HG03039 (cell line): ENCODE results near the gene B2M.
A peak's percentile ranks its signal among the peaks of the same experiment; 100 is the strongest.
"Not testable (repeated sequence)": the region's sequence is repeated elsewhere in the genome, so short reads cannot be mapped to it uniquely, and the experiment has no call there.

ENCODE experiments used
- ATAC-seq: cut with Tn5 transposase; IDR thresholded peaks from one replicate; pipeline ENCODE4 v1.9.1; 2021; ENCODE audit warnings: mild to moderate bottlenecking, moderate library complexity; ENCODE audit not compliant: unreplicated experiment

The B2M gene

GRCh38 chr15:44720460-44721176 is 9.3 kb downstream of the B2M start:
- no peak for ATAC-seq

- ATAC-seq, result no peak
These were observed 10.7 kb downstream of the B2M start for GRCh38 chr15:44722011-44722410.

GRCh38 chr15:44726136-44726535 is 14.8 kb downstream of the B2M start:
- no peak for ATAC-seq

DNA sequence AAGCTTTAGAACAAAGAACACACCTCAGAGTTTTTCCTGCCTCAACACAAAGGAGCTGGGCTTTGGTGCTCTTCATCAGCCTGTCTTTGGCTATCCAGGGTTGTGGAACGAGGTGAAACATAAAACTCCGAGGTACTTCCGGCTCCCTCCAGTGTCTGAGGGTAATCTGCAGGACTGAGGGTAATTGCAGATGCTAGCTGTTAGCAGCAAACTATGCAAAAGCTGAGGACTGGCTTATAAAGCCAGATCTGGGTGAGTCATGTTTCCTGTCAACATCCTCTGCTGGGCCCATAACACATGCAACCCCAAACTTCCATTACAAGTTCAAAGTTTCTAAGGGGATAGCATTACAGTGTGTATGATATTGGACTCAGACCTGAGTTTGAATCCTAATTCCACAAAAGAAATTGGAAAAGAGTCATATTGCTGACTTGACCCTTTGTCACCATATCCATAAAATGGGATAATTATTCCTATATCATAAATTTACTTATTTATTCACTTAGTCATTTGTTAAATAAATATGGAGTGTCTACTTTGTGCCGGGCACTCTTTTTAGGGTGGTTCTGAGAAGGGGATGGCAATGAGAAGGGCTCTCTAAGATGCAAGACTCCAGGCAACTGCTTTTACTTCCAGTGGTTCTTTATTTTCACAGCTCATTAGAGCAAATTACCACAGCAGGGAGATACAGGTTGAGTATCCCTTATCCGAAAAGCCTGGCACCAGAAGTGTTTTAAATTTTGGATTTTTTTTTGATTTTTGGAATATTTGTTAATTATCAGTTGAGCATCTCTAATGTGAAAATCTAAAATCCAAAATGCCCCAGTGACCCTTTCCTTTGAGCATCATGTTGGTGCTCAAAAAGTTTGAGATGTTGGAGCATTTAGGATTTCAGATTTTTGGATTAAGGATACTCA is 15.5 kb downstream of the B2M start:
- ATAC-seq, result peak; percentile 34

DNA sequence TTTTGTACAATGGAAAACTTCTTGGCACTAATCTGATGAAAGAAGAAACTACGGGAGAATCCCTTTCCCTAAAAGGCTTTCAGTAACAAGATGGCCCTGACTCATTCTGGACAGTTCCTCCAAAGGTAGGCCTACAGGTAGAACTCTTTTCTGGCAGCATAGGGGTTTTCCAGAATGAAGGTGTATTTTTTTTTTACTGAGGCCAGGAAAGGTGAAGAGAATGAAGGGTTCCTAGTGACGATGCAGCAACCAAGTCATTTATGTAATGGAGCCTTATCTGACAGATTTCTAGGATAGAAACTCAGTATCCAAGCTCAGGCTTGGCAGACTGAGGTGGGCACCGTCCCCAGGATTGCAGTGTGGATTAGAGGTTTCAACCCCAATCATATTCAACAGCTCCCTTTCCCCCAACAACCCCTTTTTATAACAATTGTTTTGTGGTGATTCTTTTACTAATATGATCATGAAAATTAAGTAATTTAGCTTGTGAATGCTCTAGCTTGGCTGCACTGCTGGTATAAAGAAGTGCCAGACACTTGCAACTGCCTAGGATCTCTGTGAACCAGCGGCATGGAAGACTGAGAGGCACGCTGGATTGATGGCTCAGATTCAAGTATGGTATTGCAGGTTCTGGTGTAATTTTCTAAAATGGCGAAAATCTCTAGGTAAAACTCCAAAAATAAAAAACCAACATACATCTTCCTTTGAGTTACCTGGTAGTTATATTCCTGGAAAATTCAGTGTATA is 16.3 kb downstream of the B2M start:
- no peak for ATAC-seq

DNA sequence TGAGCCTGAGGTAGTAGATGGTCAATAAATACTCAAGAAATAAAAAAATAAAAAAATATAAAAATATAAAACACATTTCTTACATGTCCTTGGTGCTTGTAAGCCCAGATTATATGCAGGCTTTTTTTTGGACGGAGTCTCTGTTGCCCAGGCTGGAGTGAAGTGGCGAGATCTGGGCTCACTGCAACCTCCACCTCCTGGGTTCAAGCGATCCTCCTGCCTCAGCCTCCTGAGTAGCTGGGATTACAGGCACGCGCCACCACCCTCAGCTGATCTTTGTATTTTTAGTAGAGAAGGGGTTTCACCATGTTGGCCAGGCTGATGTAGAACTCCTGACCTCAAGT is 16.9 kb downstream of the B2M start:
- not testable (repeated sequence) for ATAC-seq

GRCh38 chr15:44728576-44729407 is 17.5 kb downstream of the B2M start:
- ATAC-seq, result peak; percentile 72

GRCh38 chr15:44729408-44730127 is 18.3 kb downstream of the B2M start:
- ATAC-seq, result no peak

- ATAC-seq, result no peak
These were observed 23.6 kb downstream of the B2M start for GRCh38 chr15:44734839-44735481.

DNA sequence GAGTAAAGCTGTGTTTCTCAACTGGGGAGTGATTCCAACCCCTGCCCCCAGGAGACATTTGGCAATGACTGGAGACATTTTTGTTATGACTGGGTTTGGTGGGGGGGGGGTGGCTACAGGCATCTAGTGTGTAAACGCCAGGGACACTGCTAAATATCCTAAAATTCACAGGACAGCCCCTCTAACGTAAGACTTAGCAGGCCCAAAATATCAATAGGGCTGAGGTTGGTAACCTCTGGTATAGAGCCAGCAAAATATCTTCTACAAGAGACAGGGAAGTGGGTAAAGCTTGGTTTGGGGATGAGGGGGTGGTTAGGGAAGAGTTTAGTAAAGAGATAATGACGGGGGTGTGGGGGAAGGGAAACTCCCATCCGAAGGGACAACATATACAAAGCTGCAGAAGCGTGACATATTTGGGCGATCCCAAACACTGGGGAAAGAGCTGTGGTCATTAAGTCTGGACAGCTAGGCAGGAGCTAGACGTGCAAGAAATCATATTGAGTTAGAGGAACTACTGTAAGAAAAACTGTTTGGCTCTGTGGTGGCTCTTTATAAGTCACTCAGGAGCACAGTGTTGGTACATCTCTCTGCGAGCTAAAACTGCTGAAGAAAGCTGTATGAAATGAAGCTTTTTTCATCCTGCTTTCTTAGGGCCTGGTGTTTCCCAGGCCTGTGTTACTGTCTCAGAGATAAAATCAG is 24.3 kb downstream of the B2M start:
- ATAC-seq, result no peak

- ATAC-seq, result no peak
These were observed 25.0 kb downstream of the B2M start, which contains the start of gene TRIM69 for GRCh38 chr15:44736181-44736765. Gene TRIM69 (plus strand): TSS chr15:44736528. CDS start chr15:44736705, 177 bp downstream.

- no peak for ATAC-seq
These were observed 27.1 kb downstream of the B2M start for GRCh38 chr15:44738340-44738984.

DNA sequence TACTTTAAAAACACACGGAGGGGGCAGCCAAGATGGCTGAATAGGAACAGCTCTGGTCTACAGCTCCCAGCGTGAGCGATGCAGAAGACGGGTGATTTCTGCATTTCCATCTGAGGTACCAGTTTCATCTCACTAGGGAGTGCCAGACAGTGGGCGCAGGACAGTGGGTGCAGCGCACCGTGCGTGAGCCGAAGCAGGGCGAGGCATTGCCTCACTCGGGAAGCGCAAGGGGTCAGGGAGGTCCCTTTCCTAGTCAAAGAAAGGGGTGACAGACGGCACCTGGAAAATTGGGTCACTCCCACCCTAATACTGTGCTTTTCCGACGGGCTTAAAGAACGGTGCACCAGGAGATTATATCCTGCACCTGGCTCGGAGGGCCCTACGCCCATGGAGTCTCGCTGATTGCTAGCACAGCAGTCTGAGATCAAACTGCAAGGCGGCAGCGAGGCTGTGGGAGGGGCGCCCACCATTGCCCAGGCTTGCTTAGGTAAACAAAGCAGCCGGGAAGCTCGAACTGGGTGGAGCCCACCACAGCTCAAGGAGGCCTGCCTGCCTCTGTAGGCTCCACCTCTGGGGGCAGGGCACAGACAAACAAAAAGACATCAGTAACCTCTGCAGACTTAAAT is 28.0 kb downstream of the B2M start:
- ATAC-seq, result not testable (repeated sequence)

GRCh38 chr15:44743454-44743853 is 32.1 kb downstream of the B2M start:
- ATAC-seq, result not testable (repeated sequence)

DNA sequence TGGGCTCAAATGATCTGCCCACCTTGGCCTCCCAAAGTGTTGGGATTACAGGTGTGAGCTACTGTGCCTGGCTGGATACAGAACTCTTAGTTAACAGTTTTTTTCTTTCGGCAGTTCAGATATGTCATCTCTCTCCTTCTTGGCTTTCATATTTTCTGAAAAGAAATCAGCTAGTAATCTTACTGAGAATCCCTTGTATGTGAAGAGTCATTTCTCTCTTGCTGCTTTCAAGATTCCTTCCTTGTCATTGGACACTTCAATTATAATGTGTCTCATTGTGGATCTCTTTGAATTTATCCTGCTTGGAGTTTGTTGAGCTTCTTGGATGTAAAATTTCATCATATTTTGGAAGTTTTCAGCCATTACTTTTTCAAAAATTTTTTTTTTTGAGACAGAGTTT is 42.0 kb downstream of the B2M start:
- ATAC-seq, result no peak

DNA sequence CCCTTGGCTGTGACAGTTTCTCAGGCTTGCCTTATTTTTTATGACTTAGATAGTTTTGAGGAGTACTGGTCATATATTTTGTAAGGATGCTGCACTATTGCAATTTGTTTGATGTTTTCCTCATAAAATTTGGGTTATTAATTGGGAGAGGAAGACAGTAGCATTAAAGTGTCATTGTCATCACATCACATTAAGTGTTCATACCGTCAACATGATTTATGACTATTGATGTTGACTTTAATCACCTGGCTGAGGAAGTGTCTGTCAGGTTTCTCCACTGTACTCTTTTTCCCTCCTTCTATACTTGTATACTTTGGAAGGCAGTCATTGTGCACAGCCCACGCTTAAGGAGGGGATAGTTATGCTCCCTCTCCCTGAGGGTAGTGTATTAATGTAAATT is 51.9 kb downstream of the B2M start:
- ATAC-seq, result no peak

DNA sequence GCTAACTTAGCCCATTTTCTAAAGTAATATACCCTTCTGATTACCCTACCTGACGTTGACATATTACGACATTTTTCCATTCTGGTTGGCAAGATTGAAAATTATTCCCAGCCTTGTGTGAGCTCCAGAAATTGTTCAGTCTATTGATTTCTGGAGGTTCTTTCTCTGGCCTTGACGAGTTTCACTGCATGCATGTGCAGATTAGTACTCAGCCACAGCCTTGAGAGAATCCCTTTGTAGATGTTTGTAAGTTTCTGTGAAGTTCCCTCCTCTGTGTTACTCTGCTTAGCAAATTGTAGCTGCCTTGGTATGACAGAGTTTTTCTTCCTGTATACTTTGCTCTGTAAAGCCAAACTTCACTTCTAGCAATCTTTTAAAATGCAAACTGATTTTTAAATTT is 52.5 kb downstream of the B2M start:
- ATAC-seq, result no peak
